ENCODE measurements around the gene MLIP.

Gene MLIP

DNA sequence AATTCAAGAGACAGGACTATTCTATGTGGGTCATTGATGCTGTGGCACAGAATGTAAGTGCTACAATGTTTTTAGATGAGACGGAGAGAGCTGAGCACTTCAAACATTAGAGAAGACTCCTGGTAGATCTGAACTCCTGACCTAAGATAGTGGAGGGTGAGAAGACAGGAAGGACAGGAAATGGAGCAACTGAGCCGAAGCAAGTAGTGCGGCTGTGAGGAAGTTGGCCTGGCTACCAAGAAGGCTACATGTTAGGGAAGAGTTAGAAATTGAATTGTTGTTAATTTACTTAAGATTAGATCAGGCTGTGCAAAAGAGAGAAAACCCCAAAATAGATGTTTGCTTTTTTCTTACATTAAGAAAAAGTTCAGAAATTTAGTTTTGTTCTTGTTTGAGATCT lies 14.4 kb upstream of the MLIP start:
- DNase-seq = no peak

DNA sequence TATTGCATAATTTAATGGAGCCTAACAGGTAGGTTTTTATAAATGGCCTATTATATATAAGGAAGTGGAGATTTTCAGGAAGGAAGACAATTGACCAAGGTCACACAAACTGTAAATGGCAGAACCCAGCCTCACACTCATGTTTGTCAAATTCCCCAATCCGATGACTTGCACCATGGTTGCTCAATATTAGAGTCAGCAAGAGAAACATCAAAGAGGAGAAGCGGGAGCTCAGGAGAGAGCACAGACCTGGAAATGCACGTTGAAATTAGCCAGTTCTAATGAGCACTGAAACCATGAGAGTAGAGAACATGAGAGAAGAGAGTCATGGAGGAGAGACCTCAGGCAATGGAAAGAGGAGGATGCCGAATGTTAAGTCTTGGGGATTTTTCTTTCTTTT lies 13.5 kb upstream of the MLIP start:
- no peak for DNase-seq

DNA sequence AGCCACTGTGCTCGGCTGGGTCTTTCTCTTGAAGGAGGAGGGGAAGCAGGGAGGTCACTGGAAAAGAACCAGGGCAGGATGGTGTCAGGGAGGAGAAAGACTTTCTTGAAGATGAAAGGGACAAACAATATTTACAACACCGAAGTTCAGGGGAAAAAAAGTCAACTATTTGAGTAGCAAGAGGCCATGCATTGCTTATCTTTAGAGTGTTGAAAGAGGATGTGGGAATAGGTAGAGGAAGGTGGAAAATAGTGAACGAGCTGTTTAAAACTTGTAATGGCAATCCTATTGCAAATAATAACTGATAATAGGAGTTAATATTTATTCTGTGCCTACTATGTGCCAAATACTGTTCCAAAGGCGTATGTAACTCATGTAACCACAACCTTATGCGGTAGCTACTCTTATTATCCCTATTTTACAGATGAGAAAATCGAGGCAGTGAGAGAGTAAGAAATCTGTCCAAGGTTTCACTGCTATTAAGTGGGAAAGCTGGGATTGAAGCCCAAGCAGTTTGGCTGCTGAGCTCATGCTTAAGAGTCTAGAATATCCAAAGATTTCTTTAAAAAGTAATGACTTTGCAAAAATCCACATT lies 12.7 kb upstream of the MLIP start:
- DNase-seq = no peak

DNA sequence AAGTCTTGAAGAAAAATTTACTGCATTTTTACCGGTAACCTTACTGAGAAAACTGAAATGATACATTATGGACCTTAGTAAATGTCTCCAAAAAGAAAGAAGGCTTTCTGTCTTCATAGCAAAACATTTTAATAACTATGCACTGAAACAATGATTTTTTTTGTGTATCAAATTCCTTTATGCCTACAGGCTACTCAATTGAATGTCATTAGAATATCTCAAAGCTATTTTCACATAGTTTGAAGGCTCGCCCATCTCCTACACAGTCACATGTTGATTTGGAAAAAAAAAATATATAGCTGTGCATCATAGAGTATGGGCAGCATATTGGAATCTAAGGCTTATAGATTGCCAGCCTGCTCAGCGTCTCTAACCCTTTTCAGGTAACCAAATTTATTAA lies 12.0 kb upstream of the MLIP start:
- DNase-seq = no peak

DNA sequence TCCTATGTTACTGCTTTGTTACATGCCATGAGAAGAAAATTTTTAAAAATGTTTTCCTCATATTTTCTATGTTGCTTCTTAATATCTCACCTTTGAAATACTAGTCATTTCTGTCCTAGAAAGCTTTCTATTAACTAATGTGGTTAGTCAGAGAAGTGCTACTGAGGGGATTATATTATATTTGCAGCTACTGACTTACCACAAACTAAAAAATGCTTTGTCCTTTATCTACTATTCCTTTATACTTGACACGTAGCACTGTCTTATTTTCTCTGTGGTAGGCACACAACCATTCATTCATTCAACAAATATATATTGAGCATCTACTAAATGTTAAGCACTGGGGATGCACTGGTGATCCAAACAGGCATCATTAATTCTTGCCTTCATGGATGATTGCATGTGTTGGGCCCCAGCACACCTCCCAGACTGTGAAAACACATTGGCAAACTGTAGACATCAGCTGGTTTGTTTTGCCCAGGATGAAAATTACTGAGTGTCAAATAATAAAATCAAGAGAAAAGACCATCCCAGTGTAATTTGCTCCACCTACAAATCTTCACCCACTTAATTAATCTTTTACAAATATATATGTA lies 10.7 kb upstream of the MLIP start:
- DNase-seq = no peak

DNA sequence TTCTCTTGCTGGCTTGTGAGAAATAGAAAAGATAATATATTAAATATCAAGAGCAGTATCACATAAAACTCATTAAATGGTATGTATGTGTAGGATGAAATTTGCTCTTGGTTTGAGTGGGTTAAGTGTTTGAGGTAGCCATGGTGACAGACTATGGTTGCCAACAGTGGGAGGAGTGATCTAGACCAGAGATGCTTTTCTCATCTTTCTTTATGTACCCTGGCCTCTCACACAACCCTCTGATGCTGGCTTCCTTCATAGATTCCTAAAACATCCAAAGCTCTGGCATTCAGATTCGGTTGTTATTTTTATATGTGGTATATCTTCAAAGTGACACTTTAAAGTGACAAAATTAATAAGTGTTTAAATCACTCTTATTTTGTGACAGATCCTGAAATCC lies 9.0 kb upstream of the MLIP start:
- DNase-seq = no peak

DNA sequence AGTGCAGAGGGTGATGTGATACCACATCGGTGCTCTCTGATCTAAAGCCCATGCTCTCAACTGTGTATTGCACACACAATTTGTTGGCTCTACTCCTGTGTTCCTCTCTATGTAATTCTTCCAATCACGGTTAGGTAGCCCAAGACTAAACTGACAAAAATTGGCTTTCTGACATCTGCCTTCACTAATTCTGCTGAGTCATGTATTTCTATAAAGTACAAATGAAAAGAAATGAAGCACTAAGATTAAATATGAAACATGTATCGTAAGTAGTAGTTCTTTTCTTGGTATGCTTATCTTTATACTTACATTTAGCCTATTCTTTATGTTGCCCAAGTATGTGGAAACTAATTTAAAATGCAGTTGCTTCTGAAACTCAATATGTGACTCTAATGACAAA lies 7.7 kb upstream of the MLIP start:
- no peak for DNase-seq

DNA sequence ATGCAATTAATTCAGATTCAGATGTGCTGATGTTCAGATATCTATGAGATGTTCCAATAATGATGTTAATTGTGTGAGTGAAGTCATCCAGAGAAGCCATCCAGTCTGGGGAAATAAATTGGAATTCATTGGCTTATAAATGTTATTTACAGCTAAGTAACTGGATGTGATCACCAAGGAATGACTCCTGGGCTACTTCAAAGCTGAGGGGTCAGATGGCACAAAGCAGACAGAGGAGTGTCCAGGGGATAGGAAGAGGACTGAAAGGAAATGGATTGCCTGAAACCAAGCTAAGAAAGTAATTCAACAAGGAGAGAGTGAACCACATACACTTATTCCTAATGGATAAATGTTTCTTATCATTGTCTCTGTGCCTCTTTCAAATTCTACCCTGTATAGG lies 4.5 kb upstream of the MLIP start:
- DNase-seq = no peak

DNA sequence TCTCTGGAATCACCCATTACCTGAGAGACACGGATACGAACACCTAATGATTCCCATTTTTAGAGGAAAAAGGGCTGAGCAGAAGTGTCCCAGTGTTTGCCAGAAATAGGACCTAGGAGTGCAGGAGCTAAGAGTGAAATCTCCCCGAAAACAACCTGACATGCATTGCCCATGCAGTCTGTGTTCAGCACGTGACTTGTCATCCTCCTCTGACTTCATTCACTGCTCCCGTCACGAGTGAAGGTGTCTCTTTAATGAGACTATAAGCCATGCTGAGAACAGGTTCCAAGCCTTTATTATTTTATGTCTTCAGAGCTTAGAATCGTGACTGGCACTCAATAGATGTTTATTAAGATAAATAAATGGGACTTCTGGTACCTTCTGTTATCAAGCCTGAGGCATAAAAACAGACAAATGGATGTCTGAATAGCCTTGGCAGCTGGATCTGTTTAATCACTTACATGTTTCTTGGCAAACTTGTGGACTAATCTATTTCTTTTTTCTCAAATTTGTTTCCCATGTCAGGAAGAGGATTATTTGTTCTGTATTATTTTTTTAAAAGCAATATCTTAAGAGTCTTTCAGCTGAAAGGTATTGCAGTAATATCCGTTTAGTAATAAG lies 3.7 kb upstream of the MLIP start:
- DNase-seq = no peak

DNA sequence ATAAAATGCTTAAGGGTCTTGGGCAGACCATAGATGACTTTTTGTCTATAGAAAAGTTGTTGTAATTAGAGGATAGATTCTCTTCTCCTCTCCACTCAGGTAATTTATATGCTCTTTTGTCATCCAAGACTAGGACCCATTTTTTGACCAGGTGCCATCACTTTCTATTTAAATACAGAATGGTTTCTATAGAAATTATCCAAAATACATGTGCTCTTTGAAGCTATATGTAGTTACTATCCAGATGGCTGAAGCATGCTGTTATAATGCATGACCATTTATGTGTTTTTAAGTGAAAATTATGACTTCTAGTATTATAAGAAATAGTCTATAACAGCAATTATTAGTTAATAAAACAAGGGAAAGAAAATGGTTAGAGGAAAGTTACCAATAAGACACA lies 3.0 kb upstream of the MLIP start:
- no peak for DNase-seq

DNA sequence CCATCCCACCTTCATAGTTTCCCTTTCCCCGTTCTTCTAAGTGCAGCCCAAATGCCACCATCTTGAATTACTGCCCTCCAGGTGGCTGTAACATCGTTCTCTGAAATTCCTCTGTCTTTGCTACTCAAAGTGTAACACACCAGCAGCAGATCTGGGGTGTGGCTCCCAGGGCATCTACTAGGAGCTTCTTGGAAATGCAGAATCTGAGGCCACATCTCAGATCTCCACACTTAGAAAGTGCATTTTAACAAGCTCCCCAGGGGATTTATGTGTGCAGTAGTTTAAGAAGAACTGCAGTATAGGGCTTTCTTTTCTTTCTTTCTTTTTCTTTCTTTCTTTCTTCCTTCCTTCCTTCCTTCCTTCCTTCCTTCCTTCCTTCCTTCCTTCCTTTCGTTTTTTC lies 1.7 kb upstream of the MLIP start:
- DNase-seq = no peak

DNA sequence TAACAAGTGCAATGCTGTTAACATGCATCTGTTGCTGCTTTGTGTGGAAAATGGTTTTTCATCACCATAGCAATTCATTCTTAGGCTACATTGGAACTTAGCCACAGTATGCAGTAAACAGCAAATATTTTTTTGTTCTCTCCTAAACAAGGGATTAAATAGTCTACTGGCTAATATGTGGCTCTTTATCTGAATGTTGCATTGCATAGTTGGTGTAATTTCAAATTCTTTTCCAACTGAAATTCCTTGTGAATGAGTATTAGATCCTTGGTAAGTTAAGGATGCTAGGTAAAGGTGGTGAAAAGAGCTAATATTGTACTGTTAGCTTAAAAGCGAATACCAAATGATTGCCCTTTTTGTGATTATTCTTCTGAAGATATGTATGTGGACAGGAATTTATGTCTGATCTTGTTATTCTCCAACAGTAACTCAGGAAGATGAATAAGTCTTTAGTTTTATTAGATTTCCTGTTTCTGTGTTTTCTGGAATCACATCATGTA lies 958 bp downstream of the MLIP start:
- no peak for DNase-seq

DNA sequence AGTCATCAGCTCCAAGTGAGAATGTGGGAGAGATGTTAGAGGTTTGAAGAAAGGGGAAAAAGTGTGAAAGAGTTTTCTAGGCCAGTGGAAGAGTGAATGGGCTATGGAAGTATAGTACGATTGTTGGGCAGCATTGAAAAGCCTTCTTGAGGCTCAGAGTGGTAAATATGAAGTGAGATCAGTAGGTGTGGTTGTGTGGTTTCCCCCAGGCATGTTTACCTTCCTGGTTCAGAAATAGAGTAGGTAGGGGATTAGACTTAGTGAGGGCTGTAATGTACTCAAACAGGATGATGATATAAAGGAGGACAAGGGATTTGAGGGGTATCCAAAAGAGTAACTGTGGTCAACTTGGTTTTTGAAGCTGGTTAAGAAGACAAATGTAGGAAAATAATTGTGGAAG lies 3.7 kb downstream of the MLIP start:
- no peak for DNase-seq

DNA sequence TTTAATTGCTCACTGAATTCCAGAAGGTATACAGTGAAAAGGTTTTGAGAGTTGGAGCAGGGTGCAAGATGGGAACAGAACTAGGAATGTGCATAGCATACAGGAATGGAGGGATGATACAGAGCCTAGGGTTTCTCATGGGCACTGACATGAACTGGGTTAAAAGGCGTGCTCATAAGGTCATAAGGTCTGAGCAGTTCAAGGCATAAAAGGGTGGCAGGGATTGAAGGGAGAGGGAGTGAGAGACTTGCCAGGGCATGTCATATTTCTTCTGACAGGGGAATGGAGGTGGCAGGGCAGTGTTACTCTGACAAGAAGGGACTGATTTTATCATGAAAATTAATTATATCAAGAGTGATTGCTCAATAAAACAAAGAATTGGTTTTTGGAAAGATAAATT lies 4.7 kb downstream of the MLIP start:
- no peak for DNase-seq

DNA sequence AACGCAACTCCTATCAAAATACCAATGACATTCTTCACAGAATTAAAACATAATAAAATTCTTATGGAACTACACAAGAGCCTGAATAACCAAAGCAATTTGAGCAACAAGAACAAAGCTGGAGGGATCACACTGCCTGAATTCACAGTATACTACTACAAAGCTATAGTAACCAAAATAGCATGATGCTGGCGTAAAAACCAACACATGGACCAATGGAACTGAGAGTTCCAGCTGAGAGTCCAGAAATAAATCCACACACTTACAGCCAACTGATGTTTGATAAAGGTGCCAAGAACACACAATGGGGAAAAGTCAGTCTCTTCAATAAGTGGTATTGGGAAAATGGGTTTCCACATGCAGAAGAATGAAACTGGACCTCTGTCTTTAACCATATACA lies 6.9 kb downstream of the MLIP start:
- no peak for DNase-seq

DNA sequence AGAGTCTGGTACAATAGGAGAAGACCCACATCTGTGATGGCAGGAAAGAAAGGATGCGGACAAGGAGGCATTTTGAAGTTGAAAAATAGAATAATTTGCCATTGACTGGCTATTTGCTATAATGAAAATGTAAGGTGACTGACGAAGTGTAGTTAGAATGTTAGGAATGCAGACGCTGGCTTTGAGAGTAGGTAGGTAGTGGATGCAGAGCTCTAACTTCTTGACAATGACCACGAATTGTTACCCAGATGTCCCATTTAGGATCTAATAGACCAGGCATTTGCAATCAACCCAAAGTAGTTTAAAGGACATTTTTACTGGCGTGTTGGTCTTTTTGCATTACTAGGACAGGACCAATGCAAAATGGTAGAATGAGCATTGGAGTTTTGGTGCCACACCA lies 14.2 kb downstream of the MLIP start:
- no peak for DNase-seq

DNA sequence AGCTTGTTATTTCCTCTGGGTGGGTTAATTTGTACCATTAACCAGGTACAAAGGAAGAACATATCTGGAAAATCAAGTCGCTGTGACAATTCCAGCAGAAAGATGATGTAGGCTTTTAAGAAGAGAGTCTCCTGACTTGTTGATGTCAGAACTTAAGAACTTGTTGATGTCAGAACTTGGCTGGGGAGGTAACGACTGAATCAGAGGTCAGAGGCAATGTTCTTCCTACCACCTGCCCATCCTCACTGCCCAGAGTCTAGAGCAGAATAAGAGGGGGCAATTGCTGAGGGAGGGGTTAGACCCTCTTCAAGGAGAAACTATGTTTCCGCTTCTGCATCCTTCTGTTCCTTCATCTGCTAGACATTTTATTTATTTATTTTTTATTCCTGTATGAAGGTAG lies 18.9 kb downstream of the MLIP start:
- no peak for DNase-seq

DNA sequence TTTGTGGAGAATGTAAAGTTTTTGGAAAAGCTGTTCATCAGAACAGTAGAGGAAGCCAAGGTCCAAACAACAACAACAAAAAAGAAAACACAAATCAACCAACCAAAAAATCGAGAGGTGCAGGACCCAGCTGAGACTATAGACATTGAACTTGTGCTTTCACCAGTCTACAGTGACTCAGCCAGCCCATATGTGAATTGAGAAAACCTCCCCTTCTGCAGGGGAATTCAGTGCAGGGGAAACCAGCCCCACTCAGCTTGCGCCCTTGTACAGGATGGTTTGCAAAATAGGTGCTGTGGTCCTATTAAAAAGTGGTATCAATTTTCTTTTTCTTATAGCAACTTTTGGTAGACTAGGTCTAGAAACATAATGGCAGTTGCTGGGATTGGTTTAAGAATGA lies 21.3 kb downstream of the MLIP start:
- DNase-seq = no peak

DNA sequence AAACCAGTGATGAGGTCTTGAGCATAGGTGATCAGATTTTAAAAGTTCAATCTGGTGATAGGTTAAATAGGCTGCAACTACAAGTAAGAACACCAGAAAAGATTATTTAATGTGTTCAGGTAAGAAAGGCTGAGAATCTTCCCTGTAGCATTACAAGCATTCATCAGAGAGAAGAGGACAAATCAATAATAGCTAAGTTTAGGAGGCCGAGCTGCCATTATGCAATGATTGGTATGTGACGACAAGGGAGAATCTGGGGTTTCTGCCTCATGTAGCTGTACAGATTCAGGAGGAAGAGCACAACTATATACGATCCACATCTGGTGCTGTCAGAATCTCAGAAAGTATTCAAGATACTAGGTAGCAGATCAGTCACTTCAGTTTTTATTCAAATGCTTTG lies 21.9 kb downstream of the MLIP start:
- no peak for DNase-seq

DNA sequence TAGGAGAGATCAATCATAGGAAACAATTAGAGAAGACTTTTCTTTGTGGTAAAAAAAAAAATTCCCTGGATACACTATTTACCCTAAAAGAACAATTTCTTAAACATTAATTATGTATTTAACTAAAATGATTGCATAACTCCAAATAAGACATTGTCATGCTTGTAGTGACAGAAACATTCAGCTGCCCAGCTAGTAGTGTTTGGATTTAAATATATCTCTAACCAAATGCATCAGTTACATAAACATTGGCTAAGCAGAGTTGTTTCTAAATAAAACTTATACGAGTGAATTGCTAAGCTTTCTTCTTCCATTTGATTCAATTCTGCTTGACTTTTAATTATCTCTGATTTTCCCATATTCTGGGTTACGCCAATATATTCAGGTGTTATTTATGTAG lies 23.7 kb downstream of the MLIP start:
- no peak for DNase-seq

DNA sequence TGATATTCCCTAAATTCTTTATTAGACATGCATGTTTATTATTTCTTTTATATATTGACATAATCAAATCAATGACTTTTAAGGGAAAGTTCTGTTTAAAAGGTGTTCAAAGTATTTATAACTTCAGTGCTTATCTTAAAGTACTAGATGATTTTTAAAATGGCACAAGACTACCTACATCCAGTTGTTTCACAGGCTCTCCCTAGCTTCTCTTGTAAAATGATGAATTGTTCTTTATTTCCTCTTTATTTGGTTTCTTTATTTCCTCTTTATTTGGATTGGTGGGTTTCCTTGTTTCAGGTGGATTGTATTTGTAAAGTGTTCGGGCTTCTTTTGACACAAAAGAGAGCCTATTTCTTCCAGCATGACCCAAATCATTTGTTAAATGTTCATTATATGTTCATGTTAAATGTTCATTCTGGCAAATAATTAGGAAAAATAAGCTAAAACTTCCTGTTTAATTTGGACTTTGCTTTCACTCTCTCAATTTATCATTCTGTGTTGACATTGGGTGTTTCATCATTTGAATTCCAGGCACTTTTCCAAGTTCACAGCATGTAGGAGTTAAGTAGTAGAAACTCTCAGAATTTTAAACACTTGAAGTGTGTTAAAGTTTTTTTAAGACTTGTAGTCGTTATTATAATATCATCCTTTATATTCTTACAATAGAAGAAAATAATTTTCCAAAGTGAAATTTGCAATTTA lies 24.6 kb downstream of the MLIP start:
- no peak for DNase-seq

DNA sequence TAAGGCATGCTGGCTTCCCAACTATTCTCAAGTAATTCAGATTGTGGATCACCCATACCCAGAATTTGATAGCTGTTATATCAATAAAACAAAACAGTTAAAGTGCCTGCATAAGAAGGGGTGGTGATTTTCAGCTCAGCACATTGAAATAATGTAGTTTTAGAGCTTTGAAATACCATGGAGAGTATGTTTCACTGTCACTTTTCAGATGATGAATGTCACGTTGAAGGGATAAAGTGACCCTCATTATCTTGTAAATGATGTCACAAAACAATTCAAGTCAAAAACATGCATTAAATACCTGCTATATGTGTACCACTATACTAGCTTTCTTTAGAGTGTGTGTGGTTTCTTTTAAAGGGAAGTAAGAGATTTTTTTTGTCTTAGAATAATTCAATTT lies 27.6 kb downstream of the MLIP start:
- DNase-seq = no peak

DNA sequence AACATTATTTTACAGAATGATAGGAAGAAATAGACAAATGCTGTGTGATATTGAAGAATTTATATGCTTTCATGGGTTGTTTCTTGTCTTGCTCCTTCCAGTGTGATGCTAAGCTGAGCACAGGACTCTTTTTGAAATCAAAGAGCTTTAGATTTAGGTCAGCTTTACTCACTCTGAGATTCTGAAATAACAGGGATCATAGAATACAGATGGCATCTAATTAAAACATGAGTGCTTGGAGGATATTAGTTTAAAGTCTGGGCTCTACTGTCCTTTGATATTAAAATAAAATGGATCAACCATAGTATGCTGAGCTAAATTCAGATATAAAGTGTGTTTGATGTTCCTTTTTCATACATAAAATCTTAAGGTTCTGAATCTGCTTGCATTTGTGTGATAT lies 29.6 kb downstream of the MLIP start:
- DNase-seq = no peak

DNA sequence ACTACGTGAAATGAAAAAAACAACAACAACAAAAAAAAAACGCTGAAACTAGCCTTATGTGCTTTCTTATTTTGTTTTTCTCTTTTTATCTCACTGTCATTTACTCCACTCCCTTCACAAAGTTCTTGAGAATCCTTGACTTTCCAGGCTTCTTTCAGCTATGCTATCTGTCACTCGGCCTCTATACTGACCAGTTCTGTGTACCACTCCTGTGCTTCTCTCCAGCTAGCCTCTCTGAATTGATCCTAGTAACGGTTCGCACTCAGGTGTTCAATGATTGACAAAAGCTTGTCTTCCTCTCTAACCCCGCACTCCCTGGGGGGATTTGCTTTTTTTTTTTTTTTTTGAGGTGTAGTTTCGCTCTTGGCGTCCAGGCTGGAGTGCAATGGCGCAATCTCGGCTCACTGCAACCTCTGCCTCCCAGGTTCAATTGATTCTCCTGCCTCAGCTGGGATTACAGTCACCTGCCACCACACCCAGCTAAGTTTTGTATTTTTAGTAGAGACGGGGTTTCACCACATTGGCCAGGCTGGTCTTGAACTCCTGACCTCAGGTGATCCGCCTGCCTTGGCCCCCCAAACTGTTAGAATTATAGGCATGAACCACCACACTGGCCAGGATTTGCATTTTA lies 31.8 kb downstream of the MLIP start:
- DNase-seq = no peak

Data from activated CD4-positive, alpha-beta T cell treated with anti-CD3 and anti-CD28 coated beads, Interleukin-2, Interleukin-6, amounts not matched to agents 100 ng/mL and 50 ng/mL, durations not matched to agents 16 hours and 8 hours (primary cell).